CD14-positive monocyte (primary cell): ENCODE data around the gene P2RY12. TPM values are rescaled to one million over a fixed set of nuclear protein-coding genes. Genes with fewer than 3 reads are reported as not detected.

Experiments
- DNase-seq, 3 donors: peaks; one replicate each; pipeline ENCODE4 v3.0.0-alpha.2; 2011 to 2022
- H2AFZ ChIP-seq: 2 replicates; pipeline ENCODE4 v1.6.0; 2012; ENCODE audit warnings: mild to moderate bottlenecking, low read depth, low read length, inconsistent platforms; ENCODE audit not compliant: insufficient read depth, poor library complexity, severe bottlenecking
- H3K27ac ChIP-seq, 2 donors: 1 replicate in 1 of 2; 2 replicates in 1 of 2; pipeline ENCODE4 v1.5.1; 2012 to 2013; ENCODE audit warnings: low read length in 2 of 2, control low read depth in 1 of 2, inconsistent platforms in 1 of 2, low read depth in 1 of 2, mild to moderate bottlenecking in 1 of 2
- H3K27me3 ChIP-seq, 2 donors: one replicate each; pipeline versions ENCODE4 v1.6.0 to v1.6.1; 2011 to 2013; ENCODE audit warnings: low read length in 2 of 2; ENCODE audit not compliant: control insufficient read depth in 2 of 2, insufficient read depth in 2 of 2
- H3K36me3 ChIP-seq, 2 donors: replicated peaks in 1 of 2; 1 replicate in 1 of 2; 2 replicates in 1 of 2; pipeline versions ENCODE4 v1.5.1 to v1.6.1; 2012 to 2013; ENCODE audit warnings: low read length in 2 of 2, control low read depth in 1 of 2, inconsistent platforms in 1 of 2, mild to moderate bottlenecking in 1 of 2; ENCODE audit not compliant: insufficient read depth in 2 of 2, control insufficient read depth in 1 of 2
- H3K4me1 ChIP-seq, 2 donors: 1 replicate in 1 of 2; 2 replicates in 1 of 2; pipeline versions ENCODE4 v1.5.1 to v1.6.1; 2012 to 2013; ENCODE audit warnings: low read length in 2 of 2, control low read depth in 1 of 2, inconsistent platforms in 1 of 2, mild to moderate bottlenecking in 1 of 2, moderate library complexity in 1 of 2; ENCODE audit not compliant: insufficient read depth in 2 of 2, control insufficient read depth in 1 of 2
- H3K4me2 ChIP-seq: replicated peaks from 2 replicates; pipeline ENCODE3; 2012; ENCODE audit warnings: low read length, moderate library complexity, mild to moderate bottlenecking; ENCODE audit not compliant: poor library complexity, severe bottlenecking; ENCODE audit errors: extremely low read depth
- H3K4me3 ChIP-seq, 3 experiments: fragments of 200-600 bp in 1 of 3; sonication (generic) in 1 of 3; replicated peaks in 1 of 3; 1 replicate in 2 of 3; 2 replicates in 1 of 3; pipeline ENCODE4 v1.5.1; 2011 to 2013; ENCODE audit warnings: low read length in 3 of 3, mild to moderate bottlenecking in 3 of 3, control low read depth in 2 of 3, low read depth in 2 of 3, inconsistent platforms in 1 of 3, moderate library complexity in 1 of 3
- H3K79me2 ChIP-seq: 2 replicates; pipeline ENCODE4 v1.6.0; 2012; ENCODE audit warnings: mild to moderate bottlenecking, control low read depth, inconsistent platforms, low read length, moderate library complexity; ENCODE audit not compliant: insufficient read depth
- H3K9ac ChIP-seq: 2 replicates; pipeline ENCODE4 v1.6.0; 2017; ENCODE audit warnings: low read length, mild to moderate bottlenecking; ENCODE audit not compliant: insufficient read depth, poor library complexity, severe bottlenecking
- H3K9me3 ChIP-seq, 2 donors: replicated peaks in 1 of 2; 1 replicate in 1 of 2; 2 replicates in 1 of 2; pipeline versions ENCODE4 v1.5.1 to v1.6.1; 2012 to 2013; ENCODE audit warnings: low read length in 2 of 2, control low read depth in 1 of 2; ENCODE audit not compliant: control insufficient read depth in 1 of 2, insufficient read depth in 1 of 2
- H4K20me1 ChIP-seq: 2 replicates; pipeline ENCODE4 v1.6.0; 2012; ENCODE audit warnings: mild to moderate bottlenecking, low read length, control low read depth, moderate library complexity; ENCODE audit not compliant: insufficient read depth
- H3K27ac Mint-ChIP-seq, 7 donors: one replicate each; pipeline ENCODE4 v1.8.0; 2020; ENCODE audit warnings: mild to moderate bottlenecking in 7 of 7, mixed read lengths in 7 of 7, moderate library complexity in 6 of 7, inconsistent platforms in 2 of 7
- H3K27me3 Mint-ChIP-seq, 3 donors: one replicate each; pipeline ENCODE4 v1.8.0; 2021 to 2022; ENCODE audit warnings: low read depth in 3 of 3, mild to moderate bottlenecking in 3 of 3, mixed read lengths in 3 of 3, moderate library complexity in 3 of 3, inconsistent platforms in 1 of 3
- H3K36me3 Mint-ChIP-seq, 2 donors: one replicate each; pipeline ENCODE4 v1.8.0; 2020; ENCODE audit warnings: mixed read lengths in 2 of 2, inconsistent platforms in 1 of 2, mild to moderate bottlenecking in 1 of 2
- H3K4me1 Mint-ChIP-seq: one replicate; pipeline ENCODE4 v1.8.0; 2020; ENCODE audit warnings: mild to moderate bottlenecking, mixed read lengths
- H3K4me3 Mint-ChIP-seq, 2 donors: one replicate each; pipeline ENCODE4 v1.8.0; 2020; ENCODE audit warnings: mild to moderate bottlenecking in 2 of 2, mixed read lengths in 2 of 2, moderate library complexity in 1 of 2
- H3K9me3 Mint-ChIP-seq, 7 donors: one replicate each; pipeline ENCODE4 v1.8.0; 2020 to 2022; ENCODE audit warnings: mixed read lengths in 7 of 7, mild to moderate bottlenecking in 6 of 7, moderate library complexity in 6 of 7, inconsistent platforms in 2 of 7
- CTCF ChIP-seq: fragments of 200-600 bp; IDR thresholded peaks from one replicate; pipeline ENCODE4 v1.8.0; 2022; ENCODE audit warnings: antibody characterized with exemption, mild to moderate bottlenecking
- WGBS: methylation state at CpG from one replicate; pipeline ENCODE4 v1.1.5; 2013; ENCODE audit warnings: missing lambda C conversion rate; ENCODE audit not compliant: insufficient coverage; 5-methylcytosine and 5-hydroxymethylcytosine counted together
- intact Hi-C, 2 donors: fragments of 100-400 bp; cut with micrococcal nuclease; formaldehyde crosslinking; loops; one replicate each; pipeline versions ENCODE4 v1.15.0 to v1.15.1; 2023
- polyA plus RNA-seq, 3 donors: library from polyadenylated mRNA; depleted of rRNA in 1 of 3; unstranded in 2 of 3; stranded (reverse) in 1 of 3; fragments of 300-500 nt in 2 of 3; fragments of >200 nt in 1 of 3; fragmentation: Illumina TruSeq in 2 of 3; gene quantifications; 1 replicate in 2 of 3; 2 replicates in 1 of 3; pipeline ENCODE4 v1.2.3, GENCODE V29; 2012 to 2021

The P2RY12 gene
- polyA plus RNA-seq, 3 donors: 1.9 to 3.0 (median 2.7) TPM

GRCh38 chr3:151415289-151415688, 30.7 kb upstream of the P2RY12 start:
- H3K27ac ChIP-seq: no peak overlapping the region
- H3K9ac ChIP-seq: no peak overlapping the region
- H3K4me3 Mint-ChIP-seq: no peak overlapping the region
- H3K79me2 ChIP-seq: no peaks in the 10 kb centered on the region
- TF ChIP-seq CTCF: no peak
- H3K4me1 ChIP-seq: no peaks in the 10 kb centered on the region
- no peak overlapping the region for H2AFZ ChIP-seq
- peaks cover 0 to 8% (median 0%) of the 10 kb centered on the region in 7 donors for H3K9me3 Mint-ChIP-seq
- H3K4me3 ChIP-seq: no peak overlapping the region
- peaks cover 0 to 4% of the 10 kb centered on the region in 2 donors for H3K9me3 ChIP-seq
- peaks cover 2 to 3% (median 2%) of the 10 kb centered on the region in 3 donors for H3K27me3 Mint-ChIP-seq
- intact Hi-C loops: no loop called here
- H3K36me3 ChIP-seq: no peaks in the 10 kb centered on the region
- H3K36me3 Mint-ChIP-seq: no peaks in the 10 kb centered on the region
- H3K27ac Mint-ChIP-seq: no peak overlapping the region
- H4K20me1 ChIP-seq: no peaks in the 10 kb centered on the region
- DNase-seq: no peak
- H3K4me1 Mint-ChIP-seq: no peaks in the 10 kb centered on the region
- H3K27me3 ChIP-seq: no peaks in the 10 kb centered on the region
- H3K4me2 ChIP-seq: no peak overlapping the region
- WGBS: 100% methylated on average over 1 of the region's 1 CpG

- peaks cover 0 to 8% (median 0%) of the 10 kb centered on the region in 7 donors for H3K9me3 Mint-ChIP-seq
- H3K9me3 ChIP-seq: peaks cover 0 to 4% of the 10 kb centered on the region in 2 donors
- no peak for DNase-seq
- H3K4me1 Mint-ChIP-seq: no peaks in the 10 kb centered on the region
- H3K27ac ChIP-seq: no peak overlapping the region
- H3K4me3 ChIP-seq: no peak overlapping the region
- no peaks in the 10 kb centered on the region for H3K79me2 ChIP-seq
- H3K27ac Mint-ChIP-seq: no peak overlapping the region
- H3K27me3 ChIP-seq: no peaks in the 10 kb centered on the region
- H3K27me3 Mint-ChIP-seq: peaks cover 0 to 3% (median 2%) of the 10 kb centered on the region in 3 donors
- WGBS: 100% methylated on average over 2 of the region's 5 CpGs
- no peaks in the 10 kb centered on the region for H3K36me3 ChIP-seq
- TF ChIP-seq CTCF: no peak
- H3K4me3 Mint-ChIP-seq: no peak overlapping the region
- H3K36me3 Mint-ChIP-seq: no peaks in the 10 kb centered on the region
- no peak overlapping the region for H3K9ac ChIP-seq
- intact Hi-C loops: no loop called here
- no peaks in the 10 kb centered on the region for H3K4me1 ChIP-seq
- H3K4me2 ChIP-seq: no peak overlapping the region
- H4K20me1 ChIP-seq: no peaks in the 10 kb centered on the region
- no peak overlapping the region for H2AFZ ChIP-seq
These were observed 28.4 kb upstream of the P2RY12 start for GRCh38 chr3:151412989-151413388.
